GM23248 (cell line): ENCODE results near the gene TP53AIP1. TPM values are rescaled to one million over a fixed set of nuclear protein-coding genes. Genes with fewer than 3 reads are reported as not detected.
A peak's percentile ranks its signal among the peaks of the same experiment; 100 is the strongest.

ENCODE experiments used
- DNase-seq: peaks from one replicate; pipeline ENCODE4 v3.0.0-alpha.2; 2015
- H2AFZ ChIP-seq: fragments of 200-600 bp; sonication (generic); 2 replicates; pipeline ENCODE4 v1.6.1; 2016; ENCODE audit warnings: antibody characterized with exemption
- H3F3A ChIP-seq: fragments of 200-600 bp; sonication (generic); 2 replicates; pipeline ENCODE4 v1.6.1; 2016; ENCODE audit warnings: mild to moderate bottlenecking, antibody characterized with exemption, mixed run types; ENCODE audit not compliant: insufficient read depth
- H3K27ac ChIP-seq: fragments of 200-600 bp; sonication (generic); 2 replicates; pipeline ENCODE4 v1.5.1; 2016; ENCODE audit warnings: mild to moderate bottlenecking
- H3K27me3 ChIP-seq: fragments of 200-600 bp; sonication (generic); replicated peaks from 2 replicates; pipeline ENCODE4 v1.6.1; 2016; ENCODE audit warnings: mild to moderate bottlenecking; ENCODE audit not compliant: insufficient read depth
- H3K36me3 ChIP-seq: fragments of 200-600 bp; sonication (generic); 2 replicates; pipeline ENCODE4 v1.6.1; 2016; ENCODE audit warnings: low read depth, mild to moderate bottlenecking
- H3K4me1 ChIP-seq: fragments of 200-600 bp; sonication (generic); 2 replicates; pipeline ENCODE4 v1.6.1; 2016; ENCODE audit warnings: mild to moderate bottlenecking; ENCODE audit not compliant: insufficient read depth
- H3K4me2 ChIP-seq: fragments of 200-600 bp; sonication (generic); one replicate; pipeline ENCODE4 v1.6.1; 2016; ENCODE audit warnings: mild to moderate bottlenecking; ENCODE audit not compliant: unreplicated experiment
- H3K4me3 ChIP-seq: fragments of 200-600 bp; sonication (generic); 2 replicates; pipeline ENCODE4 v1.5.1; 2016; ENCODE audit warnings: mild to moderate bottlenecking
- H3K79me2 ChIP-seq: fragments of 200-600 bp; sonication (generic); 2 replicates; pipeline ENCODE4 v1.6.1; 2016; ENCODE audit warnings: mild to moderate bottlenecking; ENCODE audit not compliant: insufficient read depth
- H3K9ac ChIP-seq: fragments of 200-600 bp; sonication (generic); 2 replicates; pipeline ENCODE4 v1.6.1; 2016; ENCODE audit warnings: mild to moderate bottlenecking
- H3K9me2 ChIP-seq: fragments of 200-600 bp; sonication (generic); 2 replicates; pipeline ENCODE4 v1.6.1; 2016; ENCODE audit warnings: mixed run types, mild to moderate bottlenecking, moderate library complexity; ENCODE audit not compliant: insufficient read depth
- H3K9me3 ChIP-seq: fragments of 200-600 bp; sonication (generic); one replicate; pipeline ENCODE4 v1.6.1; 2017; ENCODE audit warnings: low read depth
- H4K20me1 ChIP-seq: fragments of 200-600 bp; sonication (generic); 2 replicates; pipeline ENCODE4 v1.6.0; 2016; ENCODE audit not compliant: insufficient read depth
- EZH2 ChIP-seq: fragments of 200-600 bp; sonication (generic); IDR thresholded peaks from 2 replicates; pipeline ENCODE4 v1.6.1; 2018; ENCODE audit warnings: antibody characterized with exemption, mild to moderate bottlenecking; ENCODE audit not compliant: insufficient read depth, poor library complexity, severe bottlenecking
- EZH2phosphoT487 ChIP-seq: fragments of 200-600 bp; sonication (generic); IDR thresholded peaks from 2 replicates; pipeline ENCODE4 v1.6.1; 2018; ENCODE audit warnings: antibody characterized with exemption, moderate library complexity, mild to moderate bottlenecking, low read depth; ENCODE audit not compliant: insufficient read depth
- WGBS, 2 experiments: methylation state at CpG; one replicate each; pipeline ENCODE4 v1.1.6; 2015 to 2017; ENCODE audit warnings: low lambda C conversion rate in 2 of 2, low coverage in 1 of 2; ENCODE audit errors: missing lambda C conversion rate in 2 of 2; 5-methylcytosine and 5-hydroxymethylcytosine counted together
- in situ Hi-C: fragments of 300-500 bp; cut with MboI; formaldehyde crosslinking; loops from 2 replicates; pipeline ENCODE4 v1.15.0; 2020
- polyA plus RNA-seq: library from polyadenylated mRNA; unstranded; fragments of >200 nt; fragmentation: Nextera tagmentation; extraction: Ambion mirVana; gene quantifications from 2 replicates; pipeline ENCODE4 v1.2.1, GENCODE V29; 2016
- total RNA-seq: library from RNA; depleted of rRNA; stranded (reverse); fragments of >200 nt; shearing (Covaris generic); gene quantifications from 2 replicates; pipeline ENCODE4 v1.2.3, GENCODE V29; 2014

TP53AIP1 gene
- total and polyA plus RNA-seq, 2 experiments from 2014 or later, result not detected

- DNase-seq, result no peak
- no peaks in the 10 kb centered on the region for H3K9me3 ChIP-seq
- peaks cover 38% of the 10 kb centered on the region for H3F3A ChIP-seq
- peak overlapping the region; percentile 41 for H3K4me2 ChIP-seq
- no peak overlapping the region; the same call in 1 of the 2 replicates for H2AFZ ChIP-seq
- peaks cover 41% of the 10 kb centered on the region for H3K4me1 ChIP-seq
- H3K27ac ChIP-seq, result no peak overlapping the region
- H3K27me3 ChIP-seq, result no peaks in the 10 kb centered on the region
- no peaks in the 10 kb centered on the region for H3K36me3 ChIP-seq
- peak overlapping the region; percentile 66 for H3K4me3 ChIP-seq
- H4K20me1 ChIP-seq, result no peaks in the 10 kb centered on the region
- H3K79me2 ChIP-seq, result no peaks in the 10 kb centered on the region
- WGBS, 2 experiments, result 86 to 88% methylated on average over 8 of the region's 8 CpGs
- H3K9me2 ChIP-seq, result no peaks in the 10 kb centered on the region
- in situ Hi-C loops, result no loop called here
- TF ChIP-seq EZH2 (no peak), EZH2phosphoT487 (no peak)
- H3K9ac ChIP-seq, result no peak overlapping the region
Observed at GRCh38 chr11:128906185-128907050, 36.3 kb downstream of the TP53AIP1 start.

GRCh38 chr11:128905345-128906184 lies 37.1 kb downstream of the TP53AIP1 start:
- H3K79me2 ChIP-seq, result no peaks in the 10 kb centered on the region
- TF ChIP-seq EZH2phosphoT487, result no peak
- H3K9ac ChIP-seq, result peak overlapping the region; percentile 52
- peak overlapping the region; percentile 68 for H2AFZ ChIP-seq
- peak; percentile 63 for DNase-seq
- peak overlapping the region; percentile 66 for H3K4me3 ChIP-seq
- H3K27ac ChIP-seq, result no peak overlapping the region
- in situ Hi-C loops, result no loop called here
- no peaks in the 10 kb centered on the region for H3K27me3 ChIP-seq
- H3K4me1 ChIP-seq, result peaks cover 41% of the 10 kb centered on the region
- 6 to 9% methylated on average over 18 to 45 of the region's 45 CpGs for WGBS, 2 experiments
- H3K9me3 ChIP-seq, result no peaks in the 10 kb centered on the region
- H4K20me1 ChIP-seq, result no peaks in the 10 kb centered on the region
- peaks cover 38% of the 10 kb centered on the region for H3F3A ChIP-seq
- no peaks in the 10 kb centered on the region for H3K9me2 ChIP-seq
- peak overlapping the region; percentile 72 for H3K4me2 ChIP-seq
- H3K36me3 ChIP-seq, result no peaks in the 10 kb centered on the region

GRCh38 chr11:128904656-128905344 lies 37.9 kb downstream of the TP53AIP1 start:
- peaks cover 38% of the 10 kb centered on the region for H3F3A ChIP-seq
- peak; percentile 40 for DNase-seq
- H3K27ac ChIP-seq, result no peak overlapping the region
- H3K79me2 ChIP-seq, result no peaks in the 10 kb centered on the region
- peak overlapping the region; percentile 66 for H3K4me3 ChIP-seq
- in situ Hi-C loops, result no loop called here
- peak overlapping the region; percentile 68 for H2AFZ ChIP-seq
- peaks cover 41% of the 10 kb centered on the region for H3K4me1 ChIP-seq
- H3K27me3 ChIP-seq, result no peaks in the 10 kb centered on the region
- 13 to 19% methylated on average over 17 to 25 of the region's 25 CpGs for WGBS, 2 experiments
- H3K9me3 ChIP-seq, result no peaks in the 10 kb centered on the region
- H3K4me2 ChIP-seq, result peak overlapping the region; percentile 72
- no peak for TF ChIP-seq EZH2phosphoT487
- no peak for TF ChIP-seq EZH2
- H3K9ac ChIP-seq, result peak overlapping the region; percentile 52
- H3K9me2 ChIP-seq, result no peaks in the 10 kb centered on the region
- H4K20me1 ChIP-seq, result no peaks in the 10 kb centered on the region
- H3K36me3 ChIP-seq, result no peaks in the 10 kb centered on the region

- in situ Hi-C loops, result no loop called here
- Histone ChIP-seq H3F3A (peaks cover 35% of the 10 kb centered on the region), H3K27me3 (no peaks in the 10 kb centered on the region), H2AFZ (no peak overlapping the region), H3K4me2 (no peak overlapping the region), H3K9me3 (no peaks in the 10 kb centered on the region), H3K9ac (no peak overlapping the region), H3K36me3 (no peaks in the 10 kb centered on the region), H3K79me2 (no peaks in the 10 kb centered on the region), H3K9me2 (no peaks in the 10 kb centered on the region), H3K4me3 (no peak overlapping the region), H3K4me1 (peaks cover 40% of the 10 kb centered on the region), H3K27ac (no peak overlapping the region), H4K20me1 (no peaks in the 10 kb centered on the region)
- TF ChIP-seq EZH2phosphoT487, result no peak
- no peak for TF ChIP-seq EZH2
- DNase-seq, result no peak
- WGBS, 2 experiments, result 82 to 90% methylated on average over 14 of the region's 14 CpGs
Observed at GRCh38 chr11:128904303-128904655, 38.4 kb downstream of the TP53AIP1 start.
